AML-193 (cell line): ENCODE results near the gene MAP1S.

Source experiments
- DNase-seq, 2 experiments: peaks; one replicate each; lab custom pipeline; 2025; lab: John Stamatoyannopoulos, UW

MAP1S gene

DNA sequence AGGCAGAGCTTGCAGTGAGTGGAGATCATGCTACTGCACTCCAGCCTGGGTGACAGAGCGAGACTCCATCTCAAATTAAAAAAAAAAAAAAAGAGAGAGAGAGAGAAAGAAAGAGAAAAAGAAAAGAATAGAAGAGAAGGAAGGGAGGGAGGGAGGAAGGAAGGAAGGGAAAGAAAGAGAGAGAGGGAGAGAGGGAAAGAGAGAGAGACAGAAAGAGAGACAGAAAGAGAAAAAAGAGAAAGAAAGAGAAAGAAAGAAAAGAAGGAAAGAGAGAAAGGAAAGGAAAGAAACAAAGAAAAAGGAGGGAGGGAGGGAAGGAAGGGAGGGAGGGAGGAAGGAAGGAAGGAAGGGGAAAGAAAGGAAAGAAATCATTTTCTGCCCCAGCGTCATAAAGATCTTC is 24.1 kb upstream of the MAP1S start:
- no peak for DNase-seq

DNA sequence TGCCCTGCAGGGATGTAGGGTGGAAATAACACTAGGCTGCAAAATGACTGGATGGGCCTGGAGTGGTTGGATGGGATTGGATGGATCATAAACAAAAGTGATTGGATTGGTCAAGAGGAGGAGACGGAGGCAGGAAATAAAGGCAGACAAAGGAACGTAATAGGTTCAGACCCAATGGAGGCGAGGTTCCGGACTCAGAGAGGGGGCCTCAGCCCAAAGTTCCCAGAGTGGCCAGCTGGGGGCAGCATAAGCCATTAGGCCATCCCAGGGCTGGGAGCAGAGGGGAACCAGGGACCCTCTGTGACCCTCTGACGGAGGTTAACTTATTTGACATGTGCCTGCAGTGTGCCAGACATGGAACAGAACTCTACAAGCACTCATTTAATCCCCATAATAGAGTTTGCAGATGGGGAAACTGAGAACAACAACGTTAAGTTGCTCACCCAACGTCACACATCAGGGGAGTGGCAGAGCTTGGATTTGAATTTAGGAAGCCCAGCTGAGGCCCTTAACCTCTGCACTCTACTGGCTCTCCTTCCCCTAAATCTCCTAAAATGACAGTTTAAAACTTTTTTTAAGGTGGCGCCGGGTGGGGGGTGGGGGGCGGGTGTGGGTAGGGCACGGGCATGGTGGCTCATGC is 15.3 kb upstream of the MAP1S start:
- peak in 1 of 2 experiments; percentile 31 for DNase-seq

DNA sequence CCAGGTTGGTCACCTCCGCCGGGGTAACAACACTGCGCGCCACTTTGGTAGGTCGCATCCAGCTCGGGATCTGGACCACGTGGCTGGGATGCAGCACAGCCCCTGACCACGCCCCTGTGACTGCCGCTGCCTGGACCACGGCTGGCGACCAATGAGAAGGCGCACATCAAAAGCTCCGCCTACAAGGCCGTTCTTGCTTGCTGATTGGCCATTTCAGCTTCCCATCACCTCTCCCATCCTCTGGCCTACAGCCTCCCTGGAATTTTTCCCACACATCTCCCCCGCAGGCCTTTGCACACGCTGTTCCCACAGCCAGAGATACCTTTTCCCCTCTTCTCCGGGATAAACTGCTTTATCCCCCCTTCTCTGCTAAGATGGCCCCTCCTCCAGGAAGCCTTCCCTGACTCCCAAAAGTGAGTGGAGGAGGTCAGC is 12.5 kb upstream of the MAP1S start:
- no peak for DNase-seq

DNA sequence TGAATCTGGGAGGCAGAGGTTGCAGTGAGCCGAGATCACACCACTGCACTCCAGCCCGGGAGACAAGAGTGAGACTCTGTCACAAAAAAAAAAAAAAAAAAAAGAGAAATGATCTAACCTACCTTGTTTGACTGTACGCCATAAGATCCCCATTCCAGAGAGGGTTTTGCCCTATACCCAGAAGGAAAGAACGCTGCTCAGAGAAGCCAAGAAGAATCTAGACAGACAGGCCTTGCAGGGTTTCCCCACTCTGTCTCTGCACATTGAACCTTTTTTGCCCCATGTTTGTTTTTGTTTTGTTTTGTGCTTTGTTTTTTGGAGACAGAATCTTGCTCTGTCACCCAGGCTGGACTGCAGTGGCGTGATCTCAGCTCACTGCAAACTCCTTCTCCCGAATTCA is 7.4 kb upstream of the MAP1S start:
- DNase-seq: no peak

DNA sequence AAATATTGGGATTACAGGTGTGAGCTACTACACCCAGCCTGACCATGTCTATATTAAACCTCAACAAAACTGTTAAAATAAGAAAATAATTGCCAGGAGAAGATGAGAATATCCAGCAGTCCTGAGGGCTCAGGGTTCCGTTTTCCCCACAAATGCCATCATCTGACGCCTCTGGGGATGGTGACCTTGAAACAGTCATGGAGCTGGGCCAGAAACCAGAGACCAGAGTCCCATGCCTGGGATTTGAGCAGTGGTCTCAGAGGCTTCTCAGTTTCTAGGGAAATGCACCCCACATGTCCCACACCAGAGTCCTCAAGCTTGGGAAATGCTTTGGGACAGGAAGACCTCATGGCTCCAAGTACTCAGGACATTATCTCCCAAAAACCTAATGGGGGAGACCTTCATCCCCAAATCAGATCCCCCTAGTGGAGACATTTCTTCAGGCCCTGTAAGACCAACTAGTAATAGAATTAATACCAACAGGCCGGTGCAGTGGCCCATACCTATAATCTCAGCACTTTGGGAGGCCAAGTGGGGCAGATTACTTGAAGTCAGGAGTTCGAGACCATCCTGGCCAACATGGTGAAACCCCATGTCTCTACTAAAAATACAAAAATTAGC is 2.9 kb upstream of the MAP1S start:
- no peak for DNase-seq

DNA sequence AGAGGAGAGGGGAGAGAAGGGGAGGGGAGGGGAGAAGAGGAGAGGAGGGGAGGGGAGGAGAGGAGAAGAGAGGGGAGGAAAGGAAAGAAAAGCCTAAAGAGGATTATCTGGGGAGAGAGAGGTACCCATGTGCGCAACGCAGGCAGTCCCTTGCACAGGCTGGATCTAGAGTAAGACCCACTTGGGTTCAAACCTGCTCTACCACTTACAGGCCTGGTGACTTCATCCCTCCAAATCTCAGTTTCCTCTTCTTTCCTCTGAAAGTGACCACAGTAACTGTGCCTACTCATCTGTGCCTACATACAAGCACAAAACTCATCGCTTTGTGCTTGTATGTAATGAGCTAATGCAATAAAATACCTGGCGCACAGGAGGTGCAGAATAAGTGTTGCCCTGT is 732 bp upstream of the MAP1S start:
- DNase-seq: peak; percentile 19 to 21

DNA sequence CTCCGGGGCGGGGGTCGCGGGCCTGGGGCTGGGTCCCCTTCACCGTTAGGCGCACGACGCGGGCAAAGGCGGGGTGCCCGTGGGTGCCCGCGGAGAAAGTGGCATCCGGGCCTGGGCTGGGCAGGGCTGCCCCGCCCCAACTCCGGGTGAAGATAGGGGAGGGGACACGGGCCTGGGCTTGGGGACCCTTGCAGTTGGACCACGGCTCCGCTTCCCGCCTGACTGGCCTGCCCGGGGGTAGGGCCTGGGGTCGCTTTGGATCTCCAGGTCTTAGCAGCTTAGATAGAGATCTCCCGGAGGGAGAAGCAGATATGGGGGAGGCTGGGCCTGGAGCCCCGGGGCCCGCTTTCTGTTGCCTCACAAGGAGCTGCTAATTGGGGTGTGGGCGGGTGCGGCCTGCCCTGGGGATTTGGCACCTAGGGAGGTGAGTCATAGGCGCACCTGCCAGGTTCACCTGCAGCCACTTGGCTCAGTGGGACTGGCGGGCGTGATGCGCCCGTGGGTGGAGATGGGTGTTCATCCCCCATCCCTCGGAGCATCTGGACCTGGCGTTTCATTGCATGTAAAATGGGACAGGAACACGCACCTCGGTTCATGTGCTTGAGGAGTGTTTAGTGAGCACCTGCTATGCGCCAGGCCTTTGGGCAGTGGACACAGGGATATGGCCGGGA is 585 bp downstream of the MAP1S start:
- DNase-seq: no peak

DNA sequence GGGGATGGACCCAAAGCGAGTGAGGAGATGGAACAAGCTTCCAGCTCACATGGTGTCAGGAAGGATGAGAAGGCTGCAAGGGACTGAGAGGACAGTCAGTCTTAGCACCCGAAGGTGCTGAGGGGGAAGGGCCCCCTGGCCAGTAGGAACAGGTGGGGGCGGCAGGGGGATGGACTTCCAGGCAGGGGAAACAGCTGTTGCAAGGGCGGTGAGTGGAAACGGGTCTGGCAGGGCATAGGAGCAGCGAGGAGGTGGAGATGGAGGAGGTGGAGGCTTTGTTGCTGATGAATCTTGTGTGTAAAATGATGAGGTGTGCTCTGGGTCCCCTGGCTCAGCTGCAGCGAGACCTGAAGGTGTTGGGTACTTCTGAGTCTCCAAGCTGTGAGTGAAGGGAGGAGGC is 1.2 kb downstream of the MAP1S start:
- no peak for DNase-seq

DNA sequence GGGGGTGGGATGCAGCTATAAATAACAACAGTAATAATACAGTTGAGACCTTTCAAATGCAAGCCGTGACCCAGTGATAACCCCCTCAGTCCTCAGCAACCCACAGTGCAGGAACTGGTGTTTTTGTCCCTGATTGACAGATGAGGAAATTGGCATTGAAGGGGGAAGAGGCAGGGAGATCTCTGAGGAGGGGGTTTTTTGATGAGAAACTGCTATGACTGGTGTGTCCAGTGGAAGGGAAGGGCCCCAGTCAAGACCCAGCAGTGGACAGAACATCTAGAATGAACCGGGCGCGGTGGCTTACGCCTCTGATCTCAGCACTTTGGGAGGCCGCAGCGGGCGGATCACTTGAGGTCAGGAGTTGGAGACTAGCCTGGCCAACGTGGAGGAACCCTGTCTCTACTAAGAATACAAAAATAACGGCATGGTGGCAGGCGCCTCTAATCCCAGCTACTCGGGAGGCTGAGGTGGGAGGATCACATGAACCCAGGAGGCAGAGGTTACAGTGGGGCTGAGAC is 1.9 kb downstream of the MAP1S start:
- DNase-seq: no peak

DNA sequence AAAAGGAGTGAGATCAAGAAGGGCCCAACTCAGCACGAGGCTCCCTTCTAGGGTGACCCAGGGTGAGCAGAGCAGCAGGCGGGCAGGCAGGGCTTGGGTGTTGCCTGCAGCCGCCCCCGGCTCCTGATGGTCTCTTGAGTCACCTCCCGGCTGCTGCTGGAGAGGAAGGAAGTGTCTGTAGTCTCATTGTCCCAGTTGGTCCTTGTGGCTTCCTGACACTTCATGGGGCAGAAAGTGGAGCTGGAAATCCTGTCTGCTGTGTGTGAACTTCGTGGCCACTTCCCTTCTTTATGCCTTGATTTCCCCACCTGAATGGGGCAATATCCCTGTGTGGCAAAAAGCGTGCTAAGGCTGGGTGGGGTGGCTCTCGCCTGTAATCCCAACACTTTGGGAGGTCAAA is 2.5 kb downstream of the MAP1S start:
- peak; percentile 78 to 89 for DNase-seq

DNA sequence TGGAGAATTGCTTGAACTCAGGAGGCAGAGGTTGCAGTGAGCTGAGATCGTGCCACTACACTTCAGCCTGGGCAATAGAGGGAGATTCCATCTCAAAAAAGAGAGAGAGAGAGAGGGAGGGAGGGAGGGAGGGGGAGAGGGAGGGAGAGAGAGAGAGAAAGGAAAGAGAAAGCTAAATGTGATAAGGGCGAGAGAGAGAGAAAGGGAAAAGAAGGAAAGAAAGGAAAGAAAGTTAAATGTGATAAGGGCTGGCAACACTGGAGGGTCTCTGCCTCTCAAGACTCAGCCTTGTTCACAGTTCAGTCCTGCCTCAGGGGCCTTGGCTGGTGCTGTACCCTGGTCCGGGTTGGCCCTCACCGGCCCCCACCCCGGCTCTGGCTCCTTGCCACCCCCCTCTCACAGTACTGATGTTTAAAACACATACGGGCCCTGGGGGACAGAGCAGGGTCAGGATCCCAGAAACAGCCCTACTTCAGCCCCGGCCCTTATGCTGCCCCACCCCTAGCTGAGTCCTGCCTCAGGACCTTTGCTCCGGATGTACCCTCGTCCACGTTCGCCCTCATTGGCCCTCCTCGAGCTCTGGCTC is 3.5 kb downstream of the MAP1S start:
- no peak for DNase-seq

DNA sequence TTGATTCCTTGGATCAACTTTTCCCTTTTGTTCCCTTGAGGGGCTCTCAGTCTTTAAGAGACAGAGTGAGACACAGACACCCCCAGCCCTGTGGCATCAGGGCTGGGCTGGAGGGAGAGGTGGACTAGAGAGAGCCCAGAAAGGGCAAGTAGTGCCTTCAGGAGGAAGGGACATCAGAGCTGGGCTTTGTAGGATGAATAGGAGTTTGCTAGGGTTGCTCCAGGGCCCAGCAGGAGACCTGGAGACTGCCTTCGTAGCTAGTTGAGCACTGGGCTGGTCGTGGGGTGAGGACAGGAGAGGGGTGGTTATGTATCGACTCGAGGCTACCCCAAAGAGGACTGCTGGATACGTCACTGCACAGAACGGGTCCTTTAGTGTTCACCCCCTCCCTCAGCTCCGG is 5.4 kb downstream of the MAP1S start:
- DNase-seq: no peak

DNA sequence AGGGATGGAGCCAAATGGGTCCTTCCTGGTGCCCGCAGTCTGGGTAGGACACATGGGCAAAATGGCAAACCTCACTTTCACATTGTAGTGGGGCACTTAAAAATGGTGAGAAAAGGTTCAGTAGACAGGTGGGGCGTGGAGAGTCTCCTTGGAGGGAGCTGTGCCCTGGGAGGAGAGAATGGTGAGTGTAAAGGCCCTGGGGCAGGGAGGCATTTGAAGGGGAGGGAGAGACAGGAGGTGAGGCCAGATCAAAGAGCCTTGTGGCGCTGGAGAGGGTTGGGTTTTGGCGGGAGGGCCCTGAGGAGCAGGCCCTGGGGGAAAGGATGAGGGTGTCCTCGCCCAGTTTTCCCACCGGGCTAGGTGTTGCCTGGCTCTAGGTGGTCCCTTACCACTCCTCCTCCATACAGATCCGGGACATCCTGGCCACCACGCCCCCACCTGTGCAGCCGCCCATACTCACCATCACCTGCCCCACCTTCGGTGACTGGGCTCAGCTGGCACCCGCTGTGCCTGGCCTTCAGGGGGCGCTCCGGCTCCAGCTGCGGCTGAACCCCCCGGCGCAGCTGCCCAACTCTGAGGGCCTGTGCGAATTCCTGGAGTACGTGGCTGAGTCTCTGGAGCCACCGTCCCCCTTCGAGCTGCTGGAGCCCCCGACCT is 6.3 kb downstream of the MAP1S start:
- DNase-seq: no peak

DNA sequence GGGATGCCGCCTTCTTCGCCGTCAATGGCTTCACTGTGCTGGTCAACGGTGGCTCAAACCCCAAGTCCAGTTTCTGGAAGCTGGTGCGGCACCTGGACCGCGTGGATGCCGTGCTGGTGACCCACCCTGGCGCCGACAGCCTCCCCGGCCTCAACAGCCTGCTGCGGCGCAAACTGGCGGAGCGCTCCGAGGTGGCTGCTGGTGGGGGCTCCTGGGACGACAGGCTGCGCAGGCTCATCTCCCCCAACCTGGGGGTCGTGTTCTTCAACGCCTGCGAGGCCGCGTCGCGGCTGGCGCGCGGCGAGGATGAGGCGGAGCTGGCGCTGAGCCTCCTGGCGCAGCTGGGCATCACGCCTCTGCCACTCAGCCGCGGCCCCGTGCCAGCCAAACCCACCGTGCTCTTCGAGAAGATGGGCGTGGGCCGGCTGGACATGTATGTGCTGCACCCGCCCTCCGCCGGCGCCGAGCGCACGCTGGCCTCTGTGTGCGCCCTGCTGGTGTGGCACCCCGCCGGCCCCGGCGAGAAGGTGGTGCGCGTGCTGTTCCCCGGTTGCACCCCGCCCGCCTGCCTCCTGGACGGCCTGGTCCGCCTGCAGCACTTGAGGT is 7.0 kb downstream of the MAP1S start:
- no peak for DNase-seq

DNA sequence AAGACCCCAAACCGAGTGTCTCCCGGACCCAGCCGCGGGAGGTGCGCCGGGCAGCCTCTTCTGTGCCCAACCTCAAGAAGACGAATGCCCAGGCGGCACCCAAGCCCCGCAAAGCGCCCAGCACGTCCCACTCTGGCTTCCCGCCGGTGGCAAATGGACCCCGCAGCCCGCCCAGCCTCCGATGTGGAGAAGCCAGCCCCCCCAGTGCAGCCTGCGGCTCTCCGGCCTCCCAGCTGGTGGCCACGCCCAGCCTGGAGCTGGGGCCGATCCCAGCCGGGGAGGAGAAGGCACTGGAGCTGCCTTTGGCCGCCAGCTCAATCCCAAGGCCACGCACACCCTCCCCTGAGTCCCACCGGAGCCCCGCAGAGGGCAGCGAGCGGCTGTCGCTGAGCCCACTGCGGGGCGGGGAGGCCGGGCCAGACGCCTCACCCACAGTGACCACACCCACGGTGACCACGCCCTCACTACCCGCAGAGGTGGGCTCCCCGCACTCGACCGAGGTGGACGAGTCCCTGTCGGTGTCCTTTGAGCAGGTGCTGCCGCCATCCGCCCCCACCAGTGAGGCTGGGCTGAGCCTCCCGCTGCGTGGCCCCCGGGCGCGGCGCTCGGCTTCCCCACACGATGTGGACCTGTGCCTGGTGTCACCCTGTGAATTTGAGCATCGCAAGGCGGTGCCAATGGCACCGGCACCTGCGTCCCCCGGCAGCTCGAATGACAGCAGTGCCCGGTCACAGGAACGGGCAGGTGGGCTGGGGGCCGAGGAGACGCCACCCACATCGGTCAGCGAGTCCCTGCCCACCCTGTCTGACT is 7.9 kb downstream of the MAP1S start:
- DNase-seq: no peak

DNA sequence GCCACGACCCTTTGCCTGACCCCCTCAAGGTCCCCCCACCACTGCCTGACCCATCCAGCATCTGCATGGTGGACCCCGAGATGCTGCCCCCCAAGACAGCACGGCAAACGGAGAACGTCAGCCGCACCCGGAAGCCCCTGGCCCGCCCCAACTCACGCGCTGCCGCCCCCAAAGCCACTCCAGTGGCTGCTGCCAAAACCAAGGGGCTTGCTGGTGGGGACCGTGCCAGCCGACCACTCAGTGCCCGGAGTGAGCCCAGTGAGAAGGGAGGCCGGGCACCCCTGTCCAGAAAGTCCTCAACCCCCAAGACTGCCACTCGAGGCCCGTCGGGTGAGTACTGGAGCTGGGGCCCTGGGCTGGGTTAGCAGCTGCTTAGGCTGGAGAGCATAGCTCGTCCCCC is 8.6 kb downstream of the MAP1S start:
- DNase-seq: no peak

DNA sequence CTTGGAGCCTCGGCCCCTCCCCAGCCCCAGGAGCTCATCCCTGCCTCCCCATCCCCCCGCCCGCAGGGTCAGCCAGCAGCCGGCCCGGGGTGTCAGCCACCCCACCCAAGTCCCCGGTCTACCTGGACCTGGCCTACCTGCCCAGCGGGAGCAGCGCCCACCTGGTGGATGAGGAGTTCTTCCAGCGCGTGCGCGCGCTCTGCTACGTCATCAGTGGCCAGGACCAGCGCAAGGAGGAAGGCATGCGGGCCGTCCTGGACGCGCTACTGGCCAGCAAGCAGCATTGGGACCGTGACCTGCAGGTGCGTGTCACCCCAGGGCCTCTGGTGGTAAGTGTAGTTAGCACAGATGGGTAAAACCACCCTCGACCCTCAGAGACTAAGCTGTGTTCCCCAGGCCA is 13.8 kb downstream of the MAP1S start:
- no peak for DNase-seq

DNA sequence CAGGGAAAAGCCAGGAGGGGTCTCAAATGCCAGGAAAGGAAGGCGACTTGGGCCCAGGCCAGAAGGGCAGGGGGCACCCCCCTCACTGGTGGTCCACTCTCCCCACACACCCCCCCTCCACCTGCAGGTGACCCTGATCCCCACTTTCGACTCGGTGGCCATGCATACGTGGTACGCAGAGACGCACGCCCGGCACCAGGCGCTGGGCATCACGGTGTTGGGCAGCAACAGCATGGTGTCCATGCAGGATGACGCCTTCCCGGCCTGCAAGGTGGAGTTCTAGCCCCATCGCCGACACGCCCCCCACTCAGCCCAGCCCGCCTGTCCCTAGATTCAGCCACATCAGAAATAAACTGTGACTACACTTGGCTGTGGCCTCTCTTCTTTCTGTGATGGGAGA is 14.9 kb downstream of the MAP1S start:
- no peak for DNase-seq

DNA sequence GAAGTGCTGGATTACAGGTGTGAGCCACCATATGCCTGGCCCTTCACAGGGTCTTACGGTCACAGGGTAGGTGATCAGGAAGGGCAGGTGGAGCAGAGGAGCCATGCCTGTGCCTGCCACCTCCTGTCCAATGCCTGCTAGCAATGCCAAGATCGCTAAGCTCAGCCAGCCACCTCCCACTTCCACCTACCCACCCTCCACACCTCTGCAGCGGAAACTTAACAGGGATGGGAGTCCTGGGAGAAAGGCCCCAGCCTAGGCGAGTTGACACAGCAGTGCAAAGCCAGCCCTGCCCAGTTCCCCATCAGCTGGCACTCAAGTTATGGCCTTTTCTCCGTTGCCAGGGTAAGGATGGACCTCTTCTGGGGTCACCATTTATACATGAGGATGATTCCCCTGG is 16.1 kb downstream of the MAP1S start:
- no peak for DNase-seq

DNA sequence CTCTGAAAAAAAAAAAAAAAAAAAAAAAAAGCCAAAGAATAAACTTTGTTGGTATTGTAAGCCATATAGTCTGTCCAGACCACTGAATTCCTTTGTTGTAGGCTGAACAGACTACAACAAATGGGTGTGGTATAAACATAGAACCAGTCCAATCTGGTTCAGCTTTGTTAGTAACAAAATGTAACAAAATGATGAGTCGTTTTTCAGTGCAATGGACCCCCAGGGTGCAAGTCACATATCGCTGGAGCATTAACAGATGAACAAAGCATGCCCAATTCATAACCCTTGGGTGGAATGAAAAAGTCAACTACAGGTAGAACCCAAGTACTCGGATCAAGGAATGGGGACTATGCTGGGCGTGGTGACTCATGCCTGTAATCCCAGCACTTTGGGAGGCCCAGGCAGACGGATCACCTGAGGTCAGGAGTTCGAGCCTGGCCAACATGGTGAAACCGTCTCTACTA is 18.4 kb downstream of the MAP1S start:
- no peak for DNase-seq
